ENCODE measurements around the gene LYPD1.

DNA sequence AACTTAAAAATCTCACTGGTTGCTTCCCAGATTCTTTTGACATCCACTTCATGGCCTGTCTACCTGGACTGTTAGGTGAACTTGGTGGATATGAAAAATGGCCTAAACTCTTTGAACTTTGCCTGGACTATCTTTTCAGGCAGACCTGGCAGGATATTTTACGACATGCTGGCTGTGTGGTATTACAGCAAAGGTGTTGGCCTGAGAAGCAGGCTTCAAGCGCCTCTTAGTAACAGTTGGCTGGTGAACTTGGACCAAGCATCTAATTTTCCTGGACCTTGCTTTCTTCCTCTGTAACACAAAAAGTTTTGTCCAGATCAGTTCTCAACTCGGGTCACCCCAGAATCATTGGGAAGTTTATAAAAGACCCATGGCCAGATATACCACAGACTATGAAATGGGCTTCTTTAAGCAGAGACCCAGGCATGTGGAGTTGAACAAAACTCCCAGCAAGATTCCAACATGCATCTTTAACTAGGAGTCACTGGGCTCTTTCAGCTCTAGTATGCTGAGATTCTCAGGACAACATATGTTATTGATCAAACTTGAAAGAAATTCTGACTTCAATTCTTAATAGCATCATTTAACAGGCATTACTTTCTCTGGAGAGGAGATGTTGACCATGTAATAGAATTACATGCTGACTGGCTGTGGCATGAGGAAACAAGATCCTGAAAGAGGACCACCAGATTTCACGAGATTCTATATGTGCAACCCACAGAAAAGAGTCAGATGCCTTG is 4.4 kb downstream of the LYPD1 start:
- TF ChIP-seq, protein P1, sequence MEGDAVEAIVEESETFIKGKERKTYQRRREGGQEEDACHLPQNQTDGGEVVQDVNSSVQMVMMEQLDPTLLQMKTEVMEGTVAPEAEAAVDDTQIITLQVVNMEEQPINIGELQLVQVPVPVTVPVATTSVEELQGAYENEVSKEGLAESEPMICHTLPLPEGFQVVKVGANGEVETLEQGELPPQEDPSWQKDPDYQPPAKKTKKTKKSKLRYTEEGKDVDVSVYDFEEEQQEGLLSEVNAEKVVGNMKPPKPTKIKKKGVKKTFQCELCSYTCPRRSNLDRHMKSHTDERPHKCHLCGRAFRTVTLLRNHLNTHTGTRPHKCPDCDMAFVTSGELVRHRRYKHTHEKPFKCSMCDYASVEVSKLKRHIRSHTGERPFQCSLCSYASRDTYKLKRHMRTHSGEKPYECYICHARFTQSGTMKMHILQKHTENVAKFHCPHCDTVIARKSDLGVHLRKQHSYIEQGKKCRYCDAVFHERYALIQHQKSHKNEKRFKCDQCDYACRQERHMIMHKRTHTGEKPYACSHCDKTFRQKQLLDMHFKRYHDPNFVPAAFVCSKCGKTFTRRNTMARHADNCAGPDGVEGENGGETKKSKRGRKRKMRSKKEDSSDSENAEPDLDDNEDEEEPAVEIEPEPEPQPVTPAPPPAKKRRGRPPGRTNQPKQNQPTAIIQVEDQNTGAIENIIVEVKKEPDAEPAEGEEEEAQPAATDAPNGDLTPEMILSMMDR (IDR thresholded peaks at IDR 0.05), result no peak
- TF ChIP-seq POLR2A (IDR thresholded peaks at IDR 0.05) (no peak), POLR2AphosphoS5 (IDR thresholded peaks at IDR 0.05) (no peak)
